HG02981 (cell line): ENCODE data around the gene FAM174A.
"Not testable (repeated sequence)": the region's sequence is repeated elsewhere in the genome, so short reads cannot be mapped to it uniquely, and the experiment has no call there.

Source experiments
- ATAC-seq: cut with Tn5 transposase; IDR thresholded peaks from one replicate; pipeline ENCODE4 v1.9.1; 2021; ENCODE audit warnings: mild to moderate bottlenecking, moderate library complexity; ENCODE audit not compliant: unreplicated experiment

Gene FAM174A

DNA sequence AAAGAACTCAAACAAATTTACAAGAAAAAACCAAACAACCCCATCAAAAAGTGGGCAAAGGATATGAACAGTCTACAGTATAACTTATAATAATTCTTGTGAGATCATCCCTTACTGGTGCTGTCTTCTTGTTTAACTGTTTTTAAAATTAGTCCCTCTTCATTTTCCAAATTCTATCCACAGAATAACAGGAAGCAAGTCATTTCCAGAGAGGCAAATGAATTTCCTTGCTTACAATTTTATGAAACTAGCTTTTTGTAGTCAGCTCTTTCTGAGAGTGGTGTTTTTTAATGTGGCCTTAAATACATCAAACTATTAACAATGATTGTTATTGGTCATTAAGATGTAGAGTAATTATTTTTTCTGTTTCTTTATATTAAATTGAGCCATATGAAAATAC, 40.6 kb downstream of the FAM174A start:
- ATAC-seq = no peak

DNA sequence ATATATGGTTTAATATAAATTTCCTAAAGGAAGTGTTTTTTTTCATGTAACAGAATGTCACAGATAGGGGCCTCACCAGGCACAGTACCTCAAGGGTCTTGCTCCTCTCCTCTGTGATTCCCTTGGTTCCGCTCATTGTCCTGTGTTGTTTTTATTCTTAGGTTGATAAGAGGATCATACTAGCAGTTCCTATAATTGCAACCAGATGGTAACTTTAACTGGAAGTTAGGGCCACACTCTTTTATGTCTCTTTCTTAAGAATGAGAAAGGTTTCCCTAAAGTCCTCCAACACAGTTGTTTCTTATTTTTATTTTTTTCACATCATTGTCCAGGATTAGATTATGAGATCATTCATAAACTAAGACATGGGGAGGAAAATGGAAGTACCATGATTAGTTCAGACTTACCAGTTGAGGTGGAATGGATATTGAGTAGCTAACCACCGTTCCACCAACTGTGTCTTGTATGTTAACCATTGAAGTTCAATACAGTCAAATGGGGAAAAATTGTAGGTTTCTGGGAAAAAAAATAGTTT, 41.1 kb downstream of the FAM174A start:
- no peak for ATAC-seq

DNA sequence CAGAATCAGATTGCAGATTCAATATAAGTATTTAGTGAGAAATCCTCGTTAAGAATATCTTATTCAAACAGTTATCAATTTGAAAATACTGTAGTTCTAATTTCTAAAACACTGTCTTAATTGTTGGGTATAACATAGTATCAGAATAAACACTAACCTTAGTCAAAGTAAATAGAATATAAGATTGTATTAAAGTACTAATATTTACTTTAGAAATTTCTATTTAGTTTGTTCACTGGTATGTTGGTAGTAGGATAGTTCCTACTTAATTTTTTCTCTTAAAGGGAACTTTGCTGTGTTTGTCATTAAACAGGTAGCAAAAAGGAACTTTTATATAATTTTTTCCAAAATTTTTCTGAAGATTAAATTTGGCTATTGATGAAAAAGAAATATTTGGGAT, 42.3 kb downstream of the FAM174A start:
- no peak for ATAC-seq

DNA sequence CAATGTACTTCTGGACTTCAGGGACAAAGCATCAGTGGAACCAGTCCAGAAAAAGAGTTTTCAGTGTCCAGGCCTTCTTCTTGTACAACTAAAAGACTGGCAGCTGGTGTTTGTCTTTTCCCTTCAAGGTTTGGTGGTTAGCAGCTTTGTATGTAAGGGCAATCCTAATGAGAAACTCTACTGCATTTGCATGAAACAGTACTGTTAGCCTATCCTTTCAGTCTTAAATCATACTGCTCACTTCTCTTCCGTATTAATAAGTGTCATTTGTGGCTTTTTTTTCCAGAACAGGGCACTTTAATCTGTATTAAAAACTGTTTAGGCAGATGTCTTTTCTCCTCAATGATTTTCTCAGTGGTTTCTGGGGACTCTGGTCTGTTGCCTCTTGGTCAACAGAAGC, 48.9 kb downstream of the FAM174A start:
- peak; percentile 98 for ATAC-seq

DNA sequence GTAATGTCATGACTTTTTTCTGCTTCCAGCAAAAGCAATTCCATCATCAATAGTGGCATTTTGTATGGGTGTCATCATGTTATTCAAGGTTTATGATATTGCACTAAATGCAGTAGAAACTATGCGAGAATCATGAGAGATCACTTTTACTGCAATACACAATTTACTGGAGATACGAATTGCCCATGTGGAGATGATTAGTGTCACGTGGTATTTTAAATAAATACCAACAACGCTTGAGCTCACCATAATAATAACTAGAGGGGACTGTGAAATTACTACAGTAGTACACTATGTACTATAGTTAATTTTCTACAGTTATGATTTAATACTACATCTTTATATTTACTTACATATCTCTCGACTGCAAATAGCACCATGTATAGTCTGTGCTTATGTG, 49.7 kb downstream of the FAM174A start:
- ATAC-seq = no peak

DNA sequence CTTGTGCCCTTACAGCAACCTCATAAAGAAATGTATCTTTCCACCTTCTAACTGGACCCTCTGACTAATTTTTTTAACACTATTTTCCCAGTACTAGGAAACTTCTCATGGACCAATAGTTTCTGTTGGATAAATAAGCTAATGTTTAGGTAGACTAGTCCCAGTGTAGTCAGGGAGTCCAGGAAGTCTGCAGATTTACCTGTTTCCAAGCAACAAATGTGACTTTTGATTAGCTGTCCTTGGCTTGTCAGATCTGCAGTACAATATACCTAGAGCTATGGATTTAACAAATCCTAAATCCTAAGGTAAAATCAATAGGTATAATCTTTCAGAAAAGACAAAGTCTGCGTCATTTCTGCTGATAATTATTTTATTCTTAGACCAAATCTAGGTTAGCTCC, 55.7 kb downstream of the FAM174A start:
- no peak for ATAC-seq

DNA sequence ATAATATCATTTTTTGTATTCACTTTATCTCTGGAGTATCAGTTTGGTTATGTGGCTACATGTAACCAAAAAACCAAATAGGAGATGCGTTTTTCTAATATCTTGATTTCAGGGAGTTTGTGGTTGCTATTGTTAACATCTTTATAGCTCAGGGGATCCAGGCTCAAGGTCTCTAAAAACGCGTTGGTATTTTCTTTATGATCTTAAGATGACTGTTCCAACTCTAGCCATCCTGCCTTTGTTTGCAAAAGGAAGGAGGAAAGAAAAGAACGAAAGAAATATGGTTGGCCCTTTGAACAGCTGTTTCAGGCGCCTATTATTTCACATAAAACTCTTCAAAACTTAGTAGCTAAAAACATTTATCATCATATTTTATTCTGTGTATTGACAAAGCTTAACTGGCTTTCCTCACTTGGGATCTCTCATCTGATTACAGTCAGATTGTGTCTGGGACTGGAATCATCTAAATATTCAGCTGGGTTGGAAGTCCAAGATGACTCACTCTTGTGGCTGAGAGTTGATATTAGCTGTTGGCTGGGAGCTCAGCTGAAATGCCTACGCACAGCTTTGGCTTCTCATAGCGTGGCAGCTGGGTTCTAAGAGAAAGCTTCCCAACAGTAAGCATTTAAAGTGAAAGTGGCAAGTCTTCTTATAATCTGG, 60.1 kb downstream of the FAM174A start:
- ATAC-seq = no peak

DNA sequence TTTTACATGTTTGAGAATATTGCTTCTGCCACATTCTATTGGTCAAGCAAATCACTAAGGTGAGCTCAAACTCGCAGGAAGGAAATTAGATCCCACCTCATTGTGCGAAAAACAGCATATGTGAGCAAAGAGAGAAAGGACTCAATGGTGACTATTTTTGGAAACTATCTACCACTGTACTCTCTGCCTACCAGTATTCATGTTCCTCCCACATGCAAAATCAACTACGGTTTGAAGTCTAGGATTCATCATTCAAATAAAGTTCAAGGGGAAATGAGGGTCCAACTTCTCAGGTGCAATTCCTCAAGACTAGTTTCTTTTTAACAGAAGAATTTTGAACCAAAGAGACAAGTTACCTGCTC, 60.6 kb downstream of the FAM174A start:
- no peak for ATAC-seq

DNA sequence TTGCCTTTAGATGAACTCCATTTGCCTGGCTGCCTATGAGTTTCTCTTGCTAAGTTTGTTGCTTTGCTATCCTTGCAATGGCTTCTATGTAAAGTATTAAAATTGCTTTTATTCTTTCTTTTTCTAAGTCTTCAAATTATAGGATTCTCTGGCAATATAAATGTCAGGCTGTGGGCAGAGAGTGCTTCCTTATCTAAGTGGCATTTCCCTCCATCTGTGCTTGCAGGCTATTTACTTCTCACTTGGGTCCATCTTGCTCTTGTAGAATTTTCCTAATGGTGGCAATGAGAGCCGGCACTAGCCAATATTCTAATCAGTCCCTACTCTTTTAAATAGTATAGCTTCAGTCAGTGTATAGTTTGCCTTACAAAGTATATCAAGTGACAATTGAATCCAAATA, 63.3 kb downstream of the FAM174A start:
- ATAC-seq = no peak

DNA sequence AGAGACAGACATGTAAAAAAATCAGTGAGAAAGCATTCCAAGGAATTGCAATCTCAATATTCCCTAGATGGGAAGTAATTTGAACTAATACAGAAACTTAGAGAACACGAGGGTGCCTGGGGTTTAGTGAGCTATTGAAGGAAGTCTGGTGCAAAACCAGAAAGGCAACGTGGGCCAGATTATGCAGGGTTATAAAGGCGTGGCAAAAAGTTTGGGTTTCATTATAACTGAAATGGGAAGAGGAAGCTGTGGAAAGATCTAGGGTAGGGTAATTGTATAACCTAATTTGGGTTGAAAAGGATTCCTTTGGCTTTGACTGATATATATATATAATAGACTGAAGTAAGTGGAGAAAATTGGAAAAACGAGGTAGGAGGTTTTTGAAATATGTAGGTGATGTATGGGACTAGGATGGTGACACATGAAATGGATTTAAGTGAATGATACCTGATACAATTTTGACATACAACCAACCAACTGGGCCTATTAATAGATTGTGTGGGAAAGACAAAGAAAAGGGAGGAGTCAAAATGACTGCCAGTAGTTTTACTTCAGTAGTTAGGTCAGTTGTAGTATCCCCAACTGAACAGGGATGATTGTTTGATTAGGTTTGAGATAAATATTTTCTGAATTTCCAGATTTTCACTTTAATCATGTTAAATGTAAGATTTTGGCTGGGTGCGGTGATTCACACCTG, 65.3 kb downstream of the FAM174A start:
- no peak for ATAC-seq

DNA sequence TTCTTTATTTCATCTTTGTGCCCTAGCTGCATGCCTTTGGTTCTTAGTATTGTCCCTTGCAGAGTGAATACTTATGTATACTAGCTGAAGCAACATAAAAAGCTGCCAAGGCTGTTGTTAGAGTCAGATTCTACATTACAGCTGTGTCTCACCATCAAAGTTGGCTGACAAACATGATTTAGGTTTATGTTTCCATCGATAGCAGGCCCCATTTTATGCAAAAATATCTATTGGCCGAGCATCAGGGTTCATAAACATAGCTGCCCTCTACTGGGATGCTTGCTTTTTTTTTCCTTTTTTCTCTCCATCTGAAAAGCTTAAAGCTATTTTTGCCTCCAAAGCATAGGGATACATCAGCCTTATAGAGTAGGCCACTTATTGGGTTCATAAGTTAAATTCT, 68.0 kb downstream of the FAM174A start:
- no peak for ATAC-seq

DNA sequence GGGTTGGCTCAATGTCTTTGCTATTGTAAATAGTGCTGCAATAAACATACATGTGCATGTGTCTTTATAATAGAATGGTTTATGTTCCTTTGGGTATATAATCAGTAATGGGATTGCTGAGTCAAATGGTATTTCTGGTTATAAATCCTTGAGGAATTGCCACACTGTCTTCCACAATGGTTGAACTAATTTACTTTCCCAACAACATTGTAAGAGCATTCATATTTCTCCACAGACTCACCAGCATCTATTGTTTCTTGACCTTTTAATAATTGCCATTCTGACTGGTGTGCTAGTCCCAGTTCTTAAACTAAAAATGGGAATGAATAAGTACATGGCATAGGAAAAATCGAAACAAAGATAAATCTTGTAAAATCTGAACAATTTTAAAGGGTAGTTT, 68.8 kb downstream of the FAM174A start:
- not testable (repeated sequence) for ATAC-seq

DNA sequence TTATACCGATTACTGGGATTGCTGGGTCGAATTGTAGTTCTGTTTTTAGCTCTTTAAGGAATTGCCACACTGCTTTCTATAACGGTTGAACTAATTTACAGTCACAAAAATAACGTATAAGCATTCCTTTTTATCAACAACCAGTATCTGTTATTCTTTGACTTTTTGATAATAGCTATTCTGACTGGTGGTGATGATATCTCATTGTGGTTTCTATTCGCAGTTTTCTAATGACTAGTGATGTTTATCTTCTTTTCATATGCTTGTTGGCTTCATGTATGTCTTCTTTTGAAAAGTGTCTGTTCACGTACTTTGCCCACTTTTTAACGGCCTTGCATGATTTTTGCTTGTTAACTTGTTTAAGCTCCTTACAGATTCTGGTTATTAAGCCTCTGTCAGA, 74.4 kb downstream of the FAM174A start:
- no peak for ATAC-seq

DNA sequence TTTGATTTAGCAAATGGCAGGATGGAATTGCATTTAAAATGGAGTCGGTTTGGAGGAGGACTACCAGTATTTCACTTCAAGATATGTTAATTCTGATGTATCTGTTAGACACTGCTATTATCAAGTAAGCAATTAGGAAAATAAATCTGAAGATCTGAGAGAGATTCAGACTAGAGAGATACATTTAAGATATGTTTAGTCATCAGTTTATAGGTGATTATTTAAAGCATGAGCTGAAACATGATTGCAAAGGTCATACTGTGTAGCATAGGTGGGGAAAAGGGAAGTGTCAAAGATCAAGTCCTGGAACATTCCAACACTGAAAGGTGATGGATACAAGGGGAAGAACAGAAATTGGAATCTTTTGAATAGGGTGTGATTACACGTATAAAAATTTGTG, 79.1 kb downstream of the FAM174A start:
- no peak for ATAC-seq

DNA sequence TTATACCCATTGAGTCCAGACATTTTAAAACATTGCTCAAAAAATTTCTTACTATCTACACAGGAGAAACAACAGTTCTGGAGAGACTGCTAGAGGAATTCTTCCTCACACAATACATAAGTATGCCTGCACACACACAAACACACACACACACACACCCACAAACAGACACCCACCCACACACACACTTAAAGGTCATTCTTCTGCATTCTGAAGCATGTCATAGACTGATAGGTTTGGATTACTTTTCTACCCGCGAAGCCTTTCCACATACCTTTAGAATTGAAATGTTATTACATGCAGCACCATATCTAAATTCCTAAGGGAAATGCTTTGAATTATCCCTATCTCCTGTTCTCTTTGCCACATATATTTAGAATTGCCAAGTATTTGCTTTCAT, 80.2 kb downstream of the FAM174A start:
- ATAC-seq = no peak

DNA sequence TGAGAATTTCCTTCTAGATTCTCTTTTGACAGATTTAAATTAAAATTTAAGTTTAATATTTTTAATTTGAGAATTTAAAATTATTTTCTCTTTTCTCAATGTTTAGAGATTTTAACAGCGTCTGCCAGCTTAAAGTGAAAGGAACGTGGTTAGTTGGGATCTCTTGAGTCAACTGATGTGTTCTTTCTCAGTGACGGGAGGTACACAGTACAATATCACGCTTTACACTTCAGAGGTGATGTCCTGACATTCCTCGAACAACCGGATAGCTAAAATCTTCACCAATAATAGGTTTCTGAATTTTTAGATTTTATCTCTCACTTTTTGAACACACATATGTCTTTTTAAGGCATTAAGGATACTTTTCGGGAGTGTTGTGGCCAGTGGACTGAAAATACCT, 81.1 kb downstream of the FAM174A start:
- ATAC-seq = no peak

DNA sequence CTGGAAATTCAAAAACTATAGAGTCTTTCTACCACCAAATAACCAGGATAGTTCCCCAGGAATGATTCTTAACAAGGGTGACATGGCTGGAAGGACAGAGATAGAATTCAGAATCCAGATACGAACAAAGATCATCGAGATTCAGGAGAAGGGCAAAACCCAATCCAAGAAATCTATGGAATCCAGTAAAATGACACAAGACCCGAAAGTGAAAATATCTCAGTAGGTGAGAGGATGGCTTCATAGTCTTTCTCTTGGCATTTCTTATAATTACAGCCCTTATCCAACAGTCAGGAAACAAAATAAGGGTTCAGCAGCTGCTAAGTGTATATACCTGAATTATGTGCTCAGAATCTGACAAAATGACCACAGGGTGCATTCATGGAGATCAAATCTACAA, 81.8 kb downstream of the FAM174A start:
- no peak for ATAC-seq

DNA sequence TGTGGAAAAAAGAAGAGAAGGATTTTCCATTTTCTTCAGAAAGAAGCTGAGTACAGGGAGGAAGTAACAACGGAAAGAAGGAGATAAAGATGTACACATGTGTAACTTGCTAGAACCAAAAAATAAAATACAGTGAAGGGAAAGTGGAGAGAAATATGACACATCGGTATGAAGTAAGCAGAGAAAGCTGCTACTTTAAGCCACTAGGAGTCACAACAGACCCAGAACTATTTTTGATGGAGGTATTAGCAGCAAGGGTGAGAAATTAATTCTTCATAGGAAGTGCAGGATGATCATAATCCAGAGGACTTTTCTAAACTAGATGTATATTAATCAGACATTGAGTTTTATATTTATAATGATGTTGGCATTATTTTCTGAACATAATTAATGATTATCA, 88.5 kb downstream of the FAM174A start:
- peak; percentile 95 for ATAC-seq

DNA sequence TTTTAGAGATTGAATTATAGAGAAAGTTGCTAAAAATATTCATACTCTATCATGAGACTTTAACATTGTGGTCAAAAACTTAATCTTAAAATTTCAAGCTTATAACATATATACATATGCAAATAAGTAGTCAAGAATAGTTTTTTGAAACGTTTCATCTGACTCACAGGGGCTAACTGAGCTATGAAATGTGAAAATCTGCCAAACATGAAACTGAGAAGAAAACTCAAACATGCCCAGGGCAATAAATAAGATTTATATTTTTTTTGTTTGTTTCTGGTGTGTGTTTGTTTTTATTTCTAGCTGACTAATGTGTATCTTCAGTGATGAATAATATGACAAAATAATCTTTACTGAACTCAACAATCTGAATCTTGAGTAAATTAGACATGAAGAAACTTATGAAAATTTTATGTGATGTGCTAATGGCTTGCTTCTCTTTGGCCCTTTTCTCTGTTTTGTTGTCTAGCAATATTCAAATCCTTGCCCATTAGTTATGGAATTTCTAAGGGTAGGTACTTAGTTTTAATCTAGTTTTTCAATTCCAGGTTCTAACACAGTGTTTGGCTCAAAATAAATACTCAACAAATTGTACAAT, 99.9 kb downstream of the FAM174A start:
- ATAC-seq = no peak
